A673 (cell line): ENCODE data around the gene ADAM12.

Source experiments
- EZH2 ChIP-seq: fragments of 200-600 bp; sonication (generic); IDR thresholded peaks from 2 replicates; pipeline ENCODE4 v1.6.1; 2017; ENCODE audit warnings: borderline replicate concordance, low read depth, mild to moderate bottlenecking, mixed read lengths, antibody characterized with exemption, low read length; ENCODE audit not compliant: poor library complexity, severe bottlenecking
- TF ChIP-seq, protein P1 (sequence below): fragments of 300-800, 200-600 bp; sonication (generic); conservative IDR thresholded peaks from 2 replicates; pipeline ENCODE4 v1.5.1; 2017; ENCODE audit warnings: low read depth, mild to moderate bottlenecking, antibody characterized with exemption, low read length, moderate library complexity, mixed read lengths

- TF ChIP-seq EZH2, result no peak
- TF ChIP-seq, protein P1, sequence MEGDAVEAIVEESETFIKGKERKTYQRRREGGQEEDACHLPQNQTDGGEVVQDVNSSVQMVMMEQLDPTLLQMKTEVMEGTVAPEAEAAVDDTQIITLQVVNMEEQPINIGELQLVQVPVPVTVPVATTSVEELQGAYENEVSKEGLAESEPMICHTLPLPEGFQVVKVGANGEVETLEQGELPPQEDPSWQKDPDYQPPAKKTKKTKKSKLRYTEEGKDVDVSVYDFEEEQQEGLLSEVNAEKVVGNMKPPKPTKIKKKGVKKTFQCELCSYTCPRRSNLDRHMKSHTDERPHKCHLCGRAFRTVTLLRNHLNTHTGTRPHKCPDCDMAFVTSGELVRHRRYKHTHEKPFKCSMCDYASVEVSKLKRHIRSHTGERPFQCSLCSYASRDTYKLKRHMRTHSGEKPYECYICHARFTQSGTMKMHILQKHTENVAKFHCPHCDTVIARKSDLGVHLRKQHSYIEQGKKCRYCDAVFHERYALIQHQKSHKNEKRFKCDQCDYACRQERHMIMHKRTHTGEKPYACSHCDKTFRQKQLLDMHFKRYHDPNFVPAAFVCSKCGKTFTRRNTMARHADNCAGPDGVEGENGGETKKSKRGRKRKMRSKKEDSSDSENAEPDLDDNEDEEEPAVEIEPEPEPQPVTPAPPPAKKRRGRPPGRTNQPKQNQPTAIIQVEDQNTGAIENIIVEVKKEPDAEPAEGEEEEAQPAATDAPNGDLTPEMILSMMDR, result no peak
These were observed 217.5 kb downstream of the ADAM12 start for GRCh38 chr10:126170776-126171175.
